Activated naive CD8-positive, alpha-beta T cell treated with anti-CD3 and anti-CD28 coated beads, Interleukin-2, amount 50 U/mL, for 16 hours (primary cell): ENCODE measurements around the gene PRKCE.

ENCODE experiments used
- DNase-seq: peaks from one replicate; pipeline ENCODE4 v3.0.0-alpha.2; 2020; ENCODE audit warnings: low read depth, low spot score

PRKCE gene

GRCh38 chr2:45754131-45755010, 102.9 kb downstream of the PRKCE start:
- DNase-seq, result no peak

GRCh38 chr2:45755585-45756335, 104.3 kb downstream of the PRKCE start:
- no peak for DNase-seq

- DNase-seq, result no peak
Observed at GRCh38 chr2:45758018-45758417, 106.5 kb downstream of the PRKCE start.

- DNase-seq, result no peak
Observed at GRCh38 chr2:45759310-45759851, 107.9 kb downstream of the PRKCE start.

GRCh38 chr2:45761635-45762034, 110.2 kb downstream of the PRKCE start:
- no peak for DNase-seq

GRCh38 chr2:45763255-45763654, 111.8 kb downstream of the PRKCE start:
- DNase-seq, result no peak

GRCh38 chr2:45763797-45764196, 112.3 kb downstream of the PRKCE start:
- no peak for DNase-seq

- no peak for DNase-seq
Observed at GRCh38 chr2:45765007-45765727, 113.7 kb downstream of the PRKCE start.

- no peak for DNase-seq
Observed at GRCh38 chr2:45765728-45766254, 114.3 kb downstream of the PRKCE start.

- DNase-seq, result no peak
Observed at GRCh38 chr2:45768208-45768607, 116.7 kb downstream of the PRKCE start.

- DNase-seq, result no peak
Observed at GRCh38 chr2:45769056-45769455, 117.6 kb downstream of the PRKCE start.

- DNase-seq, result no peak
Observed at GRCh38 chr2:45769854-45770576, 118.5 kb downstream of the PRKCE start.

- no peak for DNase-seq
Observed at GRCh38 chr2:45770811-45771210, 119.3 kb downstream of the PRKCE start.

- no peak for DNase-seq
Observed at GRCh38 chr2:45771261-45771660, 119.8 kb downstream of the PRKCE start.

- DNase-seq, result no peak
Observed at GRCh38 chr2:45772038-45772437, 120.6 kb downstream of the PRKCE start.

- no peak for DNase-seq
Observed at GRCh38 chr2:45773909-45774308, 122.4 kb downstream of the PRKCE start.

GRCh38 chr2:45774688-45775244, 123.3 kb downstream of the PRKCE start:
- DNase-seq, result no peak

- no peak for DNase-seq
Observed at GRCh38 chr2:45776160-45776955, 124.9 kb downstream of the PRKCE start.

- DNase-seq, result no peak
Observed at GRCh38 chr2:45777996-45778719, 126.7 kb downstream of the PRKCE start.
